ENCODE data around the gene EMP1.
A peak's percentile ranks its signal among the peaks of the same experiment; 100 is the strongest.

EMP1 gene

DNA sequence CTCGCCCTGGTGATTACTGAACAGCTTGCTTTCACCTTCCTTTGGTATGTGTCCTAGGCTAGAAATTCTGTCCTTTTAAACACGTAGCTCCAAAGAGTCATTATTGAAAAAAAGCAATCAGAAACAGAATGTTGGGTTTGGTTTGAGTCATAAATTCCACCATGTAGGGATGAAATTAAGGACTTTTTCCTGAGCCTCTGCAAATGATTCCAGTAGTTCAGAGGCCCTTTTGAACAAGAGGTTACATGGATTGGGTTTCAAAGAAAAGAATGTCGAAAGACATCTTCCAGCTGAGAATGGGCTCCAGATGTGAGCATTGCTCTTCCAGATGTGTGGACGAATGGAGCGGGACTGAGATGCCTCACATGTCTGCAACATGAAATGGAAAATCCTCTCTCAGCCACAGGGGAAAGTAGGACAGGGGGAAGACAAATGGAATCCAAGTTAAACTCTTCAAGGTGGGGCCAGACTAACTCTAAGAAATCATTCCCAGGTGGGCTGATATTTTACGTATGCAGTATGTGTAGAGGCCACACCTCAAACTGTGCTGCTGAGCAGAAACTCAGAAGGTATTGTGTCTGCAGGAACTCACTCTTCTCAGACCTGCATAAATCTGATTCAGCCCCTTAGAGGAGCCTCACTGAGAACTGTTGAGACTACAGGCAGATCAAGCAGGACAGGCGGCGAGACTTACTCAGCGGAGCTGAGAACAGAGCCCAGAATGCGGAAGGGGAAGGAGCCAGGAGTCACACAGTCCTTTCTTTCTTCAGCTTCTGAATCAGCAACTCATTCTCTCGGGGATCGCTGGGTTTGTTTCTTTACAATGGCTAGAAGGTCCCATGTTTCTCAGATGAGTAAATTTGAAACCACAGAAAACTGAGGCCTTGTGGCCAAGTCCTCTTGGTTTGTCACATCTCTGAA lies 23.3 kb upstream of the EMP1 start:
- TF ChIP-seq, protein P1, sequence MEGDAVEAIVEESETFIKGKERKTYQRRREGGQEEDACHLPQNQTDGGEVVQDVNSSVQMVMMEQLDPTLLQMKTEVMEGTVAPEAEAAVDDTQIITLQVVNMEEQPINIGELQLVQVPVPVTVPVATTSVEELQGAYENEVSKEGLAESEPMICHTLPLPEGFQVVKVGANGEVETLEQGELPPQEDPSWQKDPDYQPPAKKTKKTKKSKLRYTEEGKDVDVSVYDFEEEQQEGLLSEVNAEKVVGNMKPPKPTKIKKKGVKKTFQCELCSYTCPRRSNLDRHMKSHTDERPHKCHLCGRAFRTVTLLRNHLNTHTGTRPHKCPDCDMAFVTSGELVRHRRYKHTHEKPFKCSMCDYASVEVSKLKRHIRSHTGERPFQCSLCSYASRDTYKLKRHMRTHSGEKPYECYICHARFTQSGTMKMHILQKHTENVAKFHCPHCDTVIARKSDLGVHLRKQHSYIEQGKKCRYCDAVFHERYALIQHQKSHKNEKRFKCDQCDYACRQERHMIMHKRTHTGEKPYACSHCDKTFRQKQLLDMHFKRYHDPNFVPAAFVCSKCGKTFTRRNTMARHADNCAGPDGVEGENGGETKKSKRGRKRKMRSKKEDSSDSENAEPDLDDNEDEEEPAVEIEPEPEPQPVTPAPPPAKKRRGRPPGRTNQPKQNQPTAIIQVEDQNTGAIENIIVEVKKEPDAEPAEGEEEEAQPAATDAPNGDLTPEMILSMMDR (IDR thresholded peaks at IDR 0.05; ENCODE audit: low read depth, low read length) = no peak
- H3K4me3 ChIP-seq (ENCODE audit: low read depth, low read length) = peak overlapping the region; percentile 38

DNA sequence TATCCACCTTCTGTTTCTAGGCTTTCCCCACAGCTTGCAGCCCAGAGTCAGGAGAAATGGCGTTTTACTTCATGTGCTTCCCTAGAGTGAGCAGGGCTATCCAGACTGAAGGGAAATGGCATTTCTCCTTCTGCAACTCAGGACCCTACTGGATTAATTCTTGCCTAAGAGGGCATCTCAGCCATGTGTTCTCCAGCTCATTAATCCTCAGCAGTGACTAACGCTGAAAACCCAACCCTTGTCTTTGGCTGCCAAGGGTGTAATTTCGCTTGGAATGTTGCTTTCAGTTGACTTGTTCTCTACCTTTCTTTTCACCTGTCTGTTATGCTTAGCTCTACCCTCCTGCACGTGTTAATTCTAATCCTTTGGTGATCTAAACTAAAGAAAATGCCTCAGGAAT lies 21.0 kb upstream of the EMP1 start:
- TF ChIP-seq, protein P1 (IDR thresholded peaks at IDR 0.05; ENCODE audit: low read depth, low read length) = no peak
- no peak overlapping the region for H3K4me3 ChIP-seq (ENCODE audit: low read depth, low read length)

DNA sequence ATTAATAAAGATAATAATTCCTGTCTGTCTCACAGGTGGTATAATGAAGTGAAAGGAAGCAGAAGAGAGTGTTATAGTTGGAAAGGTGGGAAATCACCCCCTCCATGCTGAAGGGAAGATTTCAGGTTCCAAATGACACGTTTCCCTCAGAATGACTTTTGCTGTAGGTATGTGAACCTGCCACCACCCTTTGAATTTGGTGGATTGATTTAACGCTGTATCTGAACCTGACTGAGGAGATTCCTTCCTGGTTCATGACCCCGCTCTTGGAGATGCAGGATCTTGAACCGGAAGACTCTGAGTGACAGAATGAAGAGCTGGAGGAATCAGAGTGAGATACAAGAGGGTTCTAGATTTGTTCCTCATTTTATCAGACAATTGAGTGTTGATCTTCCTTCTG lies 20.3 kb upstream of the EMP1 start:
- TF ChIP-seq, protein P1 (IDR thresholded peaks at IDR 0.05; ENCODE audit: low read depth, low read length) = no peak
- H3K4me3 ChIP-seq (ENCODE audit: low read depth, low read length) = no peak overlapping the region

DNA sequence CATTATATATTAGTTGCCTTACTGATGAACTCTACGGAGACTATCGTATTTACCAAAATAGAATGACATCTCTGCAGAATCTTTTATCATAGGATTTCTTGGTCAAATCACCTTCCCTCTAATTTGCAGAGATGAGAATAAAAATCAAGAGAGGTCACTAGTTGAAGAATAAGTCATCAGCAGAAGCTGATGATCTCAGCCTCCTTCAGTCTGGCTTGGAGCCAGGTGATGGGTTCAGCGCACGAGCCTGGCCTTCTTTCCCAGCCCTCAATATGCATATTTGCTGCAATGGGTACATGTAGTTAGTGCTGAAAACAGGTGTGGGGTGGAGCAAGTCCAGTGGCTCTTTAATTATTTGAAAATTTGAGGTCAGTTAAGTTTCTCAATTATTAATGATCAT lies 19.2 kb upstream of the EMP1 start:
- H3K4me3 ChIP-seq (ENCODE audit: low read depth, low read length) = no peak overlapping the region
- TF ChIP-seq, protein P1 (IDR thresholded peaks at IDR 0.05; ENCODE audit: low read depth, low read length) = no peak

DNA sequence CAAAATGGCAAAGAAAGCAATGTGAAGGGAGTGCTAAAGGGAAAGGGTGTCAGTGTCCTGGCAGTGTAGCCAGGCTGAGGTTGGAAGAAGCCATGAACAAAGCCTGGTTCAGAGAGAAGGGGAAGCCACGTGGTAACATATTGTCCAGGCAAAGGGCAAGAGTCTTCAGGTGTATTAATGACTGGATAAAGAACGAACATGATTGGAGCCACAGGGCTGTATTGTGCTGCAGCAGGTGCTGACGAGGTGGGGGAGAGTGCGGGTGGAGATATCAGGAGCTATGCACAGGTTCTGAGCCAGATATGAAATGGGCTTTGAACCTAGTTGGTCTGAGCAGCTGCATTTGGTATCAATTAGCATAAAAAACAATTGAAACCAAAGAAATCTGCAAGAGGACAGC lies 18.6 kb upstream of the EMP1 start:
- TF ChIP-seq, protein P1 (IDR thresholded peaks at IDR 0.05; ENCODE audit: low read depth, low read length) = no peak
- no peak overlapping the region for H3K4me3 ChIP-seq (ENCODE audit: low read depth, low read length)

DNA sequence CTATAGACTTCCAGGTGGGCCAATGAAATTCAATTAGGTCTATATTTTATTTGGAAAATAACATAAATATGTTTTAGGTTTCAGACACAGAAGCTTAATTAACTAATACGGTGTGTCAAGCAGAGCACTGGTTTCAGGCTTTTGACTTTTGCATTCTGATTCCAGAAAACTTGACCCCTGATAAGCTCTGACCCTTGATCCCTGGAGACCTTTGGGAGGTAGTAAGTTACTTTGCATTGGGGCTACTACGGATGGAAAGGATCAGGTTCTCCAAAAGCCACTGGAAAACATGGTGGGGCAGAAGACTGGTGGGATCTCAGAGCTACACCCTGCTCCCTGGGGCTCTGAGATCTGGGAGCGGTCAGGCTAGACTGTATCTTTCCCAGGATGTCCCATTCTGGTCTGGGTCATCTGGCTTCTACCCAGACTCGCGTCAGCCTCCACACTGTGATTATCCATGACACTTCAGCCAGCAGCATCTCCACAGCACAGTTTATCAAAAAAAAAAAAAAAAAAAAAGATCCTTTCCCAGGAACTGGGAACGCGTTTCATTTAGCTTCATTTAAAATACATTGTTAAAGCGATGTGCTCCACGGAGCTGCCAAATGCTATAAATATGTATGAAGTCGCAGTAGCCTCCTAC lies 17.8 kb upstream of the EMP1 start:
- TF ChIP-seq, protein P1 (IDR thresholded peaks at IDR 0.05; ENCODE audit: low read depth, low read length) = no peak
- no peak overlapping the region for H3K4me3 ChIP-seq (ENCODE audit: low read depth, low read length)

All from WI38 (cell line).